Measurements from ENCODE around the gene DLX1. TPM values are rescaled to one million over a fixed set of nuclear protein-coding genes. Genes with fewer than 3 reads are reported as not detected.

Gene DLX1
- total and polyA plus RNA-seq, 9 of the 15 experiments (the other 6 are each of a cell fraction or from before 2014, with no cell fraction given): 1.9 to 26.2 (median 9.6) TPM

DNA sequence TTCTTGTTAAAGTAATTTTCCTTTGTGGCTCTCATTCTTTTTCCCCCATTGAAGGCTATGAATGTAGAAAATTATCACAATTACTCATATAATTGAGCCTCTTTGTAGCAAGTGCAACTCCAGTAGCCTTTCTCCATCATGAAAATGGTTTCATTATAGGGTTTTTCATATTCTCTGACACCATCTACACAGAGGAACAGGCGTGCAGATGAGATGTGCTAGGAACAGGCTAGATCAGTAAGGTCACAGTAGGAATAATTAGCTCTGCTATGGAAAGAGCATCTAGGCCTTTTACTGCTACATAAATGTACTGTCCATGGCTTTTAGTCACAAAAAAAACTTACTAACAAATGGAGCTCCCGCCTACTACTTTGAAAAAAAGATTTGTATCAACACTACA is 12.6 kb upstream of the DLX1 start (continued):
- TF ChIP-seq JUN (IDR thresholded peaks at IDR 0.05; ENCODE audit: borderline replicate concordance, low read depth, low read length) (no peak), JUN (CRISPR knock-in tag; IDR thresholded peaks at IDR 0.05; ENCODE audit: borderline replicate concordance) (no peak), ZNF668 (CRISPR knock-in tag; IDR thresholded peaks at IDR 0.05) (no peak)

DNA sequence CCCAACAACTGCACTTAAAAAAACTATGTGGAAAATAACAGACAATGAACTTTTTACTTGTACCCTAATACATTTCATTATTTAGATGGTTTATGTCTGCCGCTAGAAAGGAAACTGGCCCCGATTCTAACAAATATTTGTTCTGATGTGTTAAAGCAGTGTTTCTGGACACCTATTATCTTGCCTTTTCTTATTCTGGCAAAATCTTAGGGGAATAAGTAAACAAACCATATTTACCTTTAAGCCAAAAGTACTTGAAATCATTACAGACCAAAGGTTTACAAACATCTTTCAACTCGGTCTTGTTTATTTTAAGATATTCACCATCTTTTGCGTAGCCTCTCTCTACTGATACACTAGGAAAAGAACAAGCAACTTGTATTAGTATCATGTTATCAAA is 11.8 kb upstream of the DLX1 start:
- Histone ChIP-seq H3K9me3 (replicated peaks; ENCODE audit: control insufficient read depth, insufficient read depth, low read depth, low read length) (no peaks in the 10 kb centered on the region), H3K27me3 (ENCODE audit: control insufficient read depth in 2 of 2, insufficient read depth in 2 of 2, low read length in 2 of 2) (no peaks in the 10 kb centered on the region), H3K4me1 (replicated peaks in 1 of 2; ENCODE audit: control insufficient read depth in 2 of 2, insufficient read depth in 2 of 2, low read length in 2 of 2) (no peaks in the 10 kb centered on the region; a peak in 1 of 5 replicates), H3K27ac (ENCODE audit: extremely low read depth, low read depth, low read length) (no peak overlapping the region), H3K9me1 (ENCODE audit: control insufficient read depth, insufficient read depth, low read length) (no peaks in the 10 kb centered on the region), H3K4me3 (no peak overlapping the region), H3K79me2 (ENCODE audit: control insufficient read depth, insufficient read depth, low read length) (no peaks in the 10 kb centered on the region), H3K9ac (ENCODE audit: insufficient read depth in 1 of 2, low read depth in 2 of 2, low read length in 2 of 2) (no peak overlapping the region), H3K4me2 (ENCODE audit: insufficient read depth, low read length) (no peak overlapping the region), H3K36me3 (ENCODE audit: control insufficient read depth, insufficient read depth, low read length) (no peaks in the 10 kb centered on the region), H2AFZ (ENCODE audit: low read depth, low read length) (no peak overlapping the region), H4K20me1 (replicated peaks; ENCODE audit: control insufficient read depth, insufficient read depth, low read length) (no peaks in the 10 kb centered on the region)
- ChIA-PET CTCF (ENCODE audit: low intra/inter-chr PET ratio) (no interaction called here), POLR2A (interaction anchor here (0.7 to 2.0 kb wide), 3 partner anchors 10 to 16 kb away, joined by 3 to 7 read pairs (median 4); partner anchors contain the start of gene DLX1)
- no peak for DNase-seq (ENCODE audit: extremely low read depth in 1 of 4, low spot score in 3 of 4)
- WGBS (ENCODE audit: insufficient coverage, low coverage, missing lambda C conversion rate): 88% methylated on average over 4 of the region's 4 CpGs
- TF ChIP-seq, protein P1, sequence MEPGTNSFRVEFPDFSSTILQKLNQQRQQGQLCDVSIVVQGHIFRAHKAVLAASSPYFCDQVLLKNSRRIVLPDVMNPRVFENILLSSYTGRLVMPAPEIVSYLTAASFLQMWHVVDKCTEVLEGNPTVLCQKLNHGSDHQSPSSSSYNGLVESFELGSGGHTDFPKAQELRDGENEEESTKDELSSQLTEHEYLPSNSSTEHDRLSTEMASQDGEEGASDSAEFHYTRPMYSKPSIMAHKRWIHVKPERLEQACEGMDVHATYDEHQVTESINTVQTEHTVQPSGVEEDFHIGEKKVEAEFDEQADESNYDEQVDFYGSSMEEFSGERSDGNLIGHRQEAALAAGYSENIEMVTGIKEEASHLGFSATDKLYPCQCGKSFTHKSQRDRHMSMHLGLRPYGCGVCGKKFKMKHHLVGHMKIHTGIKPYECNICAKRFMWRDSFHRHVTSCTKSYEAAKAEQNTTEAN (CRISPR knock-in tag; IDR thresholded peaks at IDR 0.05): no peak
- TF ChIP-seq POLR2H (tag; IDR thresholded peaks at IDR 0.05; ENCODE audit: low read depth) (no peak), FOSL1 (tag; conservative IDR thresholded peaks at IDR 0.05) (no peak), HNRNPUL1 (IDR thresholded peaks at IDR 0.05; ENCODE audit: low read length) (no peak), KHSRP (IDR thresholded peaks at IDR 0.05) (no peak), ZNF79 (CRISPR knock-in tag; IDR thresholded peaks at IDR 0.05; ENCODE audit: low read depth) (no peak), MECOM (CRISPR knock-in tag; IDR thresholded peaks at IDR 0.05) (no peak), HDGF (IDR thresholded peaks at IDR 0.05) (no peak), YY1 (IDR thresholded peaks at IDR 0.05; ENCODE audit: borderline replicate concordance in 1 of 3, control insufficient read depth in 1 of 3, extremely low read depth in 1 of 3, insufficient read depth in 3 of 3, insufficient read length in 1 of 3, insufficient replicate concordance in 2 of 3, low read depth in 1 of 3, low read length in 2 of 3) (no peak), KDM4B (IDR thresholded peaks at IDR 0.05; ENCODE audit: borderline replicate concordance in 2 of 2, low read depth in 1 of 2) (no peak)
- TF ChIP-seq, protein P2, sequence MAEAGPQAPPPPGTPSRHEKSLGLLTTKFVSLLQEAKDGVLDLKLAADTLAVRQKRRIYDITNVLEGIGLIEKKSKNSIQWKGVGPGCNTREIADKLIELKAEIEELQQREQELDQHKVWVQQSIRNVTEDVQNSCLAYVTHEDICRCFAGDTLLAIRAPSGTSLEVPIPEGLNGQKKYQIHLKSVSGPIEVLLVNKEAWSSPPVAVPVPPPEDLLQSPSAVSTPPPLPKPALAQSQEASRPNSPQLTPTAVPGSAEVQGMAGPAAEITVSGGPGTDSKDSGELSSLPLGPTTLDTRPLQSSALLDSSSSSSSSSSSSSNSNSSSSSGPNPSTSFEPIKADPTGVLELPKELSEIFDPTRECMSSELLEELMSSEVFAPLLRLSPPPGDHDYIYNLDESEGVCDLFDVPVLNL (CRISPR knock-in tag; IDR thresholded peaks at IDR 0.05; ENCODE audit: low read depth): no peak
- no peak for FAIRE-seq
- intact Hi-C loops (cut with micrococcal nuclease) (no loop called here), in situ Hi-C loops (cut with MboI) (no loop called here)
- ATAC-seq: no peak
- no TSS peak for BruUV-seq (replicated peaks)

Measured in K562 (cell line).